8988T (cell line): Measurements from ENCODE around the gene SPEM3.
A peak's percentile ranks its signal among the peaks of the same experiment; 100 is the strongest.

Experiments
- DNase-seq: peaks from one replicate; pipeline ENCODE4 v3.0.0; 2011

Gene SPEM3

GRCh38 chr17:7403977-7404736 lies 24.5 kb upstream of the SPEM3 start, which contains the start of gene TMEM256:
Gene TMEM256, minus strand, starts transcription at chr17:7404097. Its CDS starts 13 bp downstream, at chr17:7404084.
- peak; percentile 80 for DNase-seq

- peak; percentile 64 for DNase-seq
These were observed 23.8 kb upstream of the SPEM3 start for GRCh38 chr17:7404737-7405349.

- no peak for DNase-seq
These were observed 23.1 kb upstream of the SPEM3 start for GRCh38 chr17:7405350-7406234.

- DNase-seq, result no peak
These were observed 22.3 kb upstream of the SPEM3 start for GRCh38 chr17:7406235-7406825.

GRCh38 chr17:7407082-7407481 lies 21.6 kb upstream of the SPEM3 start:
- DNase-seq, result no peak

GRCh38 chr17:7407485-7408251 lies 21.0 kb upstream of the SPEM3 start, which contains the start of gene NLGN2:
Gene NLGN2, plus strand, starts transcription at chr17:7407845. Its CDS starts 411 bp downstream, at chr17:7408256.
- DNase-seq, result no peak

GRCh38 chr17:7408252-7408727 lies 20.4 kb upstream of the SPEM3 start:
- no peak for DNase-seq

- DNase-seq, result no peak
These were observed 19.8 kb upstream of the SPEM3 start for GRCh38 chr17:7408863-7409262.

GRCh38 chr17:7409716-7410115 lies 18.9 kb upstream of the SPEM3 start:
- DNase-seq, result no peak

GRCh38 chr17:7410634-7411426 lies 17.8 kb upstream of the SPEM3 start:
- no peak for DNase-seq

- DNase-seq, result no peak
These were observed 17.3 kb upstream of the SPEM3 start for GRCh38 chr17:7411427-7411750.

GRCh38 chr17:7413346-7413985 lies 15.2 kb upstream of the SPEM3 start:
- DNase-seq, result no peak

GRCh38 chr17:7414837-7415236 lies 13.8 kb upstream of the SPEM3 start:
- DNase-seq, result no peak

GRCh38 chr17:7415784-7416183 lies 12.9 kb upstream of the SPEM3 start:
- no peak for DNase-seq

GRCh38 chr17:7416323-7416722 lies 12.3 kb upstream of the SPEM3 start:
- DNase-seq, result no peak

GRCh38 chr17:7417056-7417655 lies 11.5 kb upstream of the SPEM3 start:
- no peak for DNase-seq

- no peak for DNase-seq
These were observed 10.0 kb upstream of the SPEM3 start for GRCh38 chr17:7418472-7419152.

- DNase-seq, result no peak
These were observed 8.6 kb upstream of the SPEM3 start, which contains the start of gene SPEM1 for GRCh38 chr17:7419819-7420610. Gene SPEM1, plus strand, starts transcription at chr17:7420324. Its CDS starts 61 bp downstream, at chr17:7420385.

- no peak for DNase-seq
These were observed 7.5 kb upstream of the SPEM3 start for GRCh38 chr17:7421186-7421585.
